ENCODE measurements around the gene JSRP1.
"Not testable (repeated sequence)": the region's sequence is repeated elsewhere in the genome, so short reads cannot be mapped to it uniquely, and the experiment has no call there.

Gene JSRP1

DNA sequence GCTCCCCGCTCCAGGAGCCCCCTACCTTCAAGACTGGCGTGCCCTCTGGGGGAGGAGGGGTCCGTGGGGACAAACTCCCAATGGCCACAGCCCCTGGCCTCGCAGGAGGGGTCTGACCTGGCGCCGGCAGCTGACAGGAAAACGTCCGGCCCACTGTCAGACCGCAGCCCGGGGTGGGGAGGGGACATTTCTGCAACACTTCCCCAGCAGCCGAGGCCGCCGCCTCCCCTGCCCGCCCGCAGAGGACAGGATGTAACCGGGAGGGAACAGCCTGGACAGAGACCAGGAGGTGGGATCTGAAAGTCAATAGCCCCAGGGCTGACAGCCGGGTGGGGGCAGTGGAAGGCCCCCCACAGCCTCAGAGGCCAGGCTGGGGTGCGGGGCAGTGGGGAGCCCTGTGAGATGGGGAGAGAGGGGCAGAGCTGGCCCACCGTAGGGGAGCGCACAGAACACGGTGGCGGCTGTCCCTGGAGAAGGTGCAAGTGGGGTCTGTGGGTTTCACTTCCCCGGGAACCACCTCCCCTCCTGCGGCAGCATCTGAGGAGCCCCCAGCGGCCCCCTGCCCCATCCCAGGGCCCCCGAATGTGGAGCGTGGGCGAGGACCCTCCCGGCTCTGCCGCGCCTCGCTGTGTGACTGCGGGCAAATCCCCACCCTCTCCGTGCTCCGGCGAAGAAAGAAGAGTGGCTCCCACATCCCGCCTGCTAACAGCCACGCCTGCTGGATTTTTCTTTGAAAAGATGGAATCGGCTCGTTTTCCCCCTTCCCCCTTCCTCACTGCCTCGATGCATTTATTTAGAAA is 26.0 kb upstream of the JSRP1 start, which contains the start of gene PEAK3:
Gene PEAK3 (minus strand): TSS at position 114 of the 800 bp plus-strand sequence. CDS start 1,244 bp downstream, outside the sequence.
- DNase-seq, result peak; percentile 54

GRCh38 chr19:2281265-2282061 is 25.2 kb upstream of the JSRP1 start:
- not testable (repeated sequence) for DNase-seq

DNA sequence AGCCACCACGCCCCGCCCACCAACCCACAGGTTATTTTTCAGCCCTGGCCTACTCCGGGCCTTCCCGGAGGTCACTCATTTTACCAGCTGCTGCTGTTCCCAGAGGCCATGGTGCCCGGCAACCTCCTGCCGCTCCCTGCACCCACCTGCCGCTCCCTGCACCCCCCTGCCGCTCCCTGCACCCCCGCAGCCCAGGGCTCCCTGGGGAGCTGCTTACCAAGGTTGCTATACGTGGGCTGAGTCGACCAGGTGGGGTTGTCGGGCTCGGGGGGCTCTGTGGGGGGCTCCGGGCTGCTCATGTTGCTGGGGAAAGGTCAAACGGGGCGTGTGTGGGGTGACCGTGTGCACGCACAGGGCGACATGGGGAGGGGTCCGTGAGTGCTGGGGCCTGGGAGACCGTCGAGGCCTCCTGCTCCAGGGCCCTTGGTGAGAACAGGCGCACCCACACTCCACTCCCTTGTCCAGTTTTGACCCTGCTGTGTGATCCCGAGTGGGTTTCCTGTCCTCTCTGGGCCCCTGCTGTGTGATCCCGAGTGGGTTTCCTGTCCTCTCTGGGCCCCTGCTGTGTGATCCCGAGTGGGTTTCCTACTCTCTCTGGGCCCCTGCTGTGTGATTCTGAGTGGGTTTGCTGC is 24.5 kb upstream of the JSRP1 start:
- DNase-seq, result no peak

DNA sequence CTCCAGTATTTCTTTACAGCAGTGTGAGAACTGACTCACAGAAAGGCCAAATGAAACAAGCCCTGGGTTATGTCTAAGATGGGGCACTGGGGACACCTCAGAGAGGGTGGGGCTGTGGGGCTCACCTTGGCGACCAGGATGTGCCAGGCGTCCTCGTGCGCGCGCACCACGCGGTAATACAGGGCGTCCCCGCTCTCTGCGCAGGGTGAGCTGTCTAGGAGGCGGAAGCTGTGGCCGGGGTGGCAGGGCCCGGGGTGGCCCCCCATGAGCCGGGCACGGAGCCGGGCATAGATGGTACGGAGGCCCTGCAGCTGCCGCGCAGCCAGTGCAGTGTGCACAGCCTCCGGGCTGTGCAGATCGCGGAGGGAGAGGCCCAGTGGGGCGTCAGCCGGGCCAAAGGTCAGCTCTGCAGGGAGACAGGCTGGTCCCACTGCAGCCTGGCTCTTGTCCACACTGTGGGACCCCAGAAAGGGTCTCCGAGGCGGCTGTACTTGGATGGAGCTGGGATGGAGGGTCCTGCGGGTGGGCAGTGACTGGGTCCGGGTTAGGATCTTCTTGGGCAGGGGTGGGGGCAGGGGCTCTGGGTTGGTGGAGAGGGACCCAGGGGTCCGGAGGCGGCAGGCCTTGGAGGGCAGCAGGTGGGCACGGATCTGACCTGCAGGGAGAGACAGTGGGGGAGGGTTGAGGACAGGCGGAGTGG is 22.4 kb upstream of the JSRP1 start:
- DNase-seq, result no peak

GRCh38 chr19:2277138-2277537 is 20.9 kb upstream of the JSRP1 start:
- DNase-seq, result no peak

DNA sequence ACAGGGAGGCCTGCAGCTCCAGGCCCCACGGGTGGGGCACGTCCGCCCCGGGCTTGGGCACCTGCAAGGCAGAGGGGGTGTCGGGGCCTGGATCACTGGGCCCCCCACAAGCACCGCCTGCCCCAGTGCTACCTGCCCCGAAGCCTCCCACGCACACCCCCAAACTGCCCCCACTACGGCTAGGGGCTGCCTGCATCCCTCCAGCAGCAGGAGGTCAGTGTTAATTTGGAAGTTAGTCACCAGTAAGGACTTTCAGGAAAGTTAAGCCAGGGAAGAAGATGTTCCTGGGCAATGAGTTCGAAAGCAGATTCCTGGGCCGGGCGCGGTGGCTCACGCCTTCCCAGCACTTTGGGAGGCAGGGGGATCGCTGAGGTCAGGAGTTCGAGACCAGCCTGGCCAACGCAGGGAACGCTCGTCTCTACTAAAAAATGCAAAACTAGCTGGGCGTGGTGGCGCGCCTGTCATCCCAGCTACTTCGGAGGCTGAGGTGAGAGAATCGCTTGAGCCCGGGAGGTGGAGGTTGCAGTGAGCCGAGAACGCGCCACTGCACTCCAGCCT is 20.3 kb upstream of the JSRP1 start:
- no peak for DNase-seq

DNA sequence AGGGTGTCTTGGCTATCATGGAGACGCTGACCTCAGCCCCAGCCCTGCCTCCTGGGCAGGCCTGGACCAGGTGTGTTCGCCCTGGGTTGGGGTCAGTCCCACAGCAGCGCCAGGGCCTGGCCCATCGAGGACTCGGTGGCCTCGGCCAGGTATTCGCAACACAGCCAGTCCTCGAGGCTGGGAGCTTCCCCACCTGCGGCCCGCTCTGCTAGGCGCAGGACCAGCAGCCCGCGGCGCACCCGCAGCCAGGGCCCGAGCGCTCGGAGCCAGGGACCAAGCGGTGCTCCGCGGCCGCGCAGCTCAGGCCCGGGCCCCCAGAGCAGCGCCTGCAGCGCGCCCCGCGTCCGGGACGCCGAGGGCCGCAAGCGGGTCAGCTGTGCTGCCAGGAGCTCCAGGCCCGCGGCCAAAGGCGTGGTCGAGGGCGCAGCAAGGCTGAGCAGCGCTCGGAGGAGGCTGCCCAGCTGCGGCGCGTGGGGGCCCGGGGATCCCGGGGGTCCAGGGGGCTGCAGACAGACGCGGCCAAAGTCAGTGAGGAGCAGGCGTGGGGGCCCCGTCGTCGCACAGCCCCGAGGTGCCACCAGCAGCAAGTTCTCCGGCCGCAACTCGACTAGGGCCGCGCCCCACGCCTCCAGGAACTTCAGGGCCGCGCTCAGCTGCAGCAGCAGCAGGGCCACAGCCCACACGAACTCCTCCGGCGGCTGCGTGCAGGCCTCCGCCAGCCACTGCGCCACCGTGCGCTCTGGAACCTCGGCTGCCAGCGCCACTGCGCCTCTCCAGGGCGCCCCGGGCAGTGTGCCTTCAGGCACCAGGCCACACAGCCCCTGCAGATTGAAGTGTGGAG is 19.6 kb upstream of the JSRP1 start:
- DNase-seq, result no peak

DNA sequence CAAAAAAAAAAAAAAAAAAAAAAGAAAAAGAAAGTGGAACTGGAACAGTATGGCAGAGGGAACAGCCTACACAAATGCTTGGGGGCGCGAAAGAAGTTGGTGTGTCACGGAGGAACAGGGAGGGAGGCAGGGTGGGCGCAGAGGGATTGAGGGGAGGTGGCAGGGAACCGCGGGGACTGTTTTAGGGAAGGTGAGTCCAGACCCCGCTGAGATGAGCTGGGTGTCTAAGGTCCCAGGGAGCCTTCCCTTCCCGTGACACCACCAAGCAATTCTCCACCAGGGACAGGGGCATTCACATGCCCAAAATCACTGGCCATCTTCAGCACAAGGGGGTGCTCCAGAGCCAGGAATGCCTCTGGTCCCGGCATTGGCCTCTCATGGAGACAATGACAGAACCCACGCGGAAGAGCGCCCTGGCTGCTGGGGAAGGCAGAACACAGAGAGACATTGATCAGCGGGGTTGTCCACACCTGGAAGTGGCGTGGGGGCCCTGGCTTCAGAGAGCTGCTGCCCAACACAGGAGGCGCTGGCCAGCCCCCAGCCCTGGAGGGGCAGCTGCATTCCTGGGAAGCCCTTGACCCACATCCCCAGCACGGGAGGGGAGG is 18.8 kb upstream of the JSRP1 start:
- peak; percentile 53 for DNase-seq

DNA sequence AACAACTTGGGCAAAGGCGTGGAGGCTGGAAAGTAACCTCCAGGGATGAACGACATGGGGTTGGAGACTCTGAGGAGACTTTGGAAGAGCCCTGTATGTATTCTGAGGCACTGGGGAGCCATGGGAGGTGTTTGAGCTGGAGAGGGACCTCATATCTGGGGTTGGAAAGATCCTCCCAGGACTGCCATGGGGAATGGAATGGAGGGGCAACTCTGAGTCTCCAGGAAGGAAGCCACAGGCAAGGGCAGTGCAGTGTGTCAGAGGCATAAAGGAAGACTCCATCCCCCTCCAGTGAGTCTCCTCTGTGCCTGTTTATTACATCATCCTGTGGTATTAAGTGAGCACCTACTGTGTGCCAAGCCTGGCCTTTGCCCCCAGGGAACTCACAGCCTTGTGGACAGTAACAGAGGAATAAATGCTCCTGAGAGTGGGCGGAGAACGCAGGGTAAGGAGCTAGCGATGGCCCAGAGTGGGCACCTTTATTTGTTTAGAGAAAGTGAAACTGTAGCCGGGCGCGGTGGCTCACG is 18.0 kb upstream of the JSRP1 start:
- DNase-seq, result no peak

GRCh38 chr19:2273356-2274184 is 17.4 kb upstream of the JSRP1 start:
- peak; percentile 87 for DNase-seq

- DNase-seq, result peak; percentile 39
Measured at GRCh38 chr19:2271234-2272103, 15.3 kb upstream of the JSRP1 start.

DNA sequence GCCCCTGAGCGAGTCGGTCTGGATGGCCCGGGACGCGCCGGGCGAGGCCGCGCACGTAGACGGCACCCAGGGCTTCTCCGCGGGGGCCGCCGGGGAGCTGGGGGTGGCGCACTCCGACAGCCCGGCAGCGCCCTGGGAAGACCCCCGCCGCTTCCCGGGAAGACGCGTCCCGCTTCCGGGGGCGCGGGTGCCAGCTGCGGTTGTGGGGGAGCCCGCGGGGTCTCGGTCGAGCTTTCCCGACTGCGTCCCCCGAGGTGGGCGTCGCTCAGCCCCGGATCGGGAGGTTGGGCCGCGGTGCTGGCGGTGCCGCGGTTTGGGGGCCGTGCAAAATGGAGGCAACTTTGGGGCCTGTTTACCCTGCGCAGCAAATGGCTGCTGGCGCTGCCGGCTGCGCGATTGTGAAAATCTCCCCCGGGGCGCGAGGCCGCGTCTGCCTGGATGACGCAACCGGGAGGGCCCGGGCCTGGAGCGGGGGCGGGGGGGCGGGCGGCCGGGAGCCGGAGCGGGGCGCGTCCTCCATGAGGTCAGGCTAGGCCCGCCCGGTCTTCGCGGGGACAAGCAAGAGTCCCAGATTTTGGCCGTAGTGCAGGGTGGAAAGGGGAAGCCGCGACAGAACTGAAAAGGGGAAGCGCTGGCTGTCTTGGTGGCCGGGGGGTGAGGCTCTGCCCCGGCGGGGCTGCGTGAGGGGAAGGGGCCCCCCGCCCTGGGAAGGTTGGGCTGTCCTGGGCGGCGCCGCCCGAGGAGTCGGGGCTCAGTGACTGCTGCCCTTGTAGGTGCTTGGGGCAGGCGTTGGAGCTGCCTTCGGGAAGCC is 14.4 kb upstream of the JSRP1 start:
- DNase-seq, result peak; percentile 83

- peak; percentile 60 for DNase-seq
Measured at GRCh38 chr19:2270157-2270422, 13.9 kb upstream of the JSRP1 start.

GRCh38 chr19:2269244-2270156 is 13.3 kb upstream of the JSRP1 start:
- peak; percentile 99 for DNase-seq

GRCh38 chr19:2268861-2269243 is 12.6 kb upstream of the JSRP1 start:
- no peak for DNase-seq

GRCh38 chr19:2268480-2268830 is 12.2 kb upstream of the JSRP1 start:
- DNase-seq, result no peak

Data from stimulated activated CD8-positive, alpha-beta memory T cell treated with anti-CD3 and anti-CD28 coated beads, Interleukin-4, amount 100 ng/mL, for 48 hours (primary cell).